ENCODE results near the gene CNN1. TPM values are rescaled to one million over a fixed set of nuclear protein-coding genes. Genes with fewer than 3 reads are reported as not detected.

Gene CNN1
- total RNA-seq: 7.1 and 9.8 TPM in 2 replicates

- Histone ChIP-seq H3K4me3 (ENCODE audit: insufficient read depth, low read length) (peak within 1 kb of the TSS; percentile 57), H3K27ac (ENCODE audit: low read depth, low read length) (peak within 1 kb of the TSS; percentile 23), H3K9me3 (ENCODE audit: low read depth, low read length) (no peaks in the 10 kb centered on the region), H3K4me2 (ENCODE audit: insufficient read depth, low read length) (peak within 1 kb of the TSS; percentile 68), H3K36me3 (ENCODE audit: insufficient read depth, low read length) (no peaks in the 10 kb centered on the region), H3K79me2 (ENCODE audit: insufficient read depth, low read length) (no peaks in the 10 kb centered on the region), H3K27me3 (ENCODE audit: insufficient read depth, low read length) (no peaks in the 10 kb centered on the region), H2AFZ (ENCODE audit: low read length) (peak within 1 kb of the TSS; percentile 68), H4K20me1 (ENCODE audit: insufficient read depth, low read length) (no peaks in the 10 kb centered on the region), H3K4me1 (ENCODE audit: insufficient read depth, low read length) (peaks cover 15% of the 10 kb centered on the region)
- TF ChIP-seq CTCF (IDR thresholded peaks at IDR 0.05; ENCODE audit: extremely low read depth, low read depth, low read length): no peak
- DNase-seq (ENCODE audit: insufficient read length, low spot score, missing footprints): peak; percentile 93
Measured at GRCh38 chr19:11538232-11539036, at the start of gene CNN1. Gene CNN1, plus strand, starts transcription at chr19:11538851. Its CDS starts 77 bp downstream, at chr19:11538928.

GRCh38 chr19:11489378-11489777 is 49.3 kb upstream of the CNN1 start:
- Histone ChIP-seq H3K27ac (ENCODE audit: low read depth, low read length) (no peak overlapping the region), H2AFZ (ENCODE audit: low read length) (no peak overlapping the region), H3K4me3 (ENCODE audit: insufficient read depth, low read length) (no peak overlapping the region), H3K36me3 (ENCODE audit: insufficient read depth, low read length) (no peaks in the 10 kb centered on the region), H4K20me1 (ENCODE audit: insufficient read depth, low read length) (no peaks in the 10 kb centered on the region), H3K27me3 (ENCODE audit: insufficient read depth, low read length) (no peaks in the 10 kb centered on the region), H3K4me1 (ENCODE audit: insufficient read depth, low read length) (no peaks in the 10 kb centered on the region), H3K9me3 (ENCODE audit: low read depth, low read length) (no peaks in the 10 kb centered on the region), H3K79me2 (ENCODE audit: insufficient read depth, low read length) (no peaks in the 10 kb centered on the region), H3K4me2 (ENCODE audit: insufficient read depth, low read length) (no peak overlapping the region)
- no peak for DNase-seq (ENCODE audit: insufficient read length, low spot score, missing footprints)
- TF ChIP-seq CTCF (IDR thresholded peaks at IDR 0.05; ENCODE audit: extremely low read depth, low read depth, low read length): no peak

- H3K4me3 ChIP-seq (ENCODE audit: insufficient read depth, low read length): no peak overlapping the region
- no peaks in the 10 kb centered on the region for H4K20me1 ChIP-seq (ENCODE audit: insufficient read depth, low read length)
- DNase-seq (ENCODE audit: insufficient read length, low spot score, missing footprints): no peak
- peaks cover 2% of the 10 kb centered on the region for H3K36me3 ChIP-seq (ENCODE audit: insufficient read depth, low read length)
- H3K4me2 ChIP-seq (ENCODE audit: insufficient read depth, low read length): no peak overlapping the region
- H3K9me3 ChIP-seq (ENCODE audit: low read depth, low read length): no peaks in the 10 kb centered on the region
- H3K79me2 ChIP-seq (ENCODE audit: insufficient read depth, low read length): no peaks in the 10 kb centered on the region
- H3K27ac ChIP-seq (ENCODE audit: low read depth, low read length): no peak overlapping the region
- TF ChIP-seq CTCF (IDR thresholded peaks at IDR 0.05; ENCODE audit: extremely low read depth, low read depth, low read length): no peak
- no peak overlapping the region for H2AFZ ChIP-seq (ENCODE audit: low read length)
- H3K27me3 ChIP-seq (ENCODE audit: insufficient read depth, low read length): no peaks in the 10 kb centered on the region
- peaks cover 5% of the 10 kb centered on the region for H3K4me1 ChIP-seq (ENCODE audit: insufficient read depth, low read length)
Measured at GRCh38 chr19:11494634-11495285, 43.9 kb upstream of the CNN1 start.

GRCh38 chr19:11495481-11495880 is 43.2 kb upstream of the CNN1 start:
- peaks cover 5% of the 10 kb centered on the region for H3K4me1 ChIP-seq (ENCODE audit: insufficient read depth, low read length)
- H3K79me2 ChIP-seq (ENCODE audit: insufficient read depth, low read length): no peaks in the 10 kb centered on the region
- no peak overlapping the region for H3K4me2 ChIP-seq (ENCODE audit: insufficient read depth, low read length)

More at GRCh38 chr19:11495481-11495880, 43.2 kb upstream of the CNN1 start:
- H3K27me3 ChIP-seq (ENCODE audit: insufficient read depth, low read length): no peaks in the 10 kb centered on the region
- no peak for DNase-seq (ENCODE audit: insufficient read length, low spot score, missing footprints)
- no peak for TF ChIP-seq CTCF (IDR thresholded peaks at IDR 0.05; ENCODE audit: extremely low read depth, low read depth, low read length)
- H3K36me3 ChIP-seq (ENCODE audit: insufficient read depth, low read length): peaks cover 2% of the 10 kb centered on the region
- no peak overlapping the region for H3K27ac ChIP-seq (ENCODE audit: low read depth, low read length)
- H3K4me3 ChIP-seq (ENCODE audit: insufficient read depth, low read length): no peak overlapping the region
- H3K9me3 ChIP-seq (ENCODE audit: low read depth, low read length): no peaks in the 10 kb centered on the region
- peaks cover 2% of the 10 kb centered on the region for H4K20me1 ChIP-seq (ENCODE audit: insufficient read depth, low read length)
- no peak overlapping the region for H2AFZ ChIP-seq (ENCODE audit: low read length)
